Neural cell (in vitro differentiated cells): Measurements from ENCODE around the gene ATP5PD. TPM values are rescaled to one million over a fixed set of nuclear protein-coding genes. Genes with fewer than 3 reads are reported as not detected.
A peak's percentile ranks its signal among the peaks of the same experiment; 100 is the strongest.

ENCODE experiments used
- H2AFZ ChIP-seq: fragments of 200-600, 300-800 bp; sonication (generic), shearing (Covaris generic); 2 replicates; pipeline ENCODE4 v1.6.0; 2014; ENCODE audit warnings: low read depth, mild to moderate bottlenecking, antibody characterized with exemption, low read length, moderate library complexity
- H3F3A ChIP-seq: fragments of 200-600 bp; shearing (Covaris generic); 2 replicates; pipeline ENCODE4 v1.6.1; 2016; ENCODE audit warnings: mild to moderate bottlenecking, moderate library complexity, mixed read lengths, antibody characterized with exemption, low read length; ENCODE audit not compliant: insufficient read depth, poor library complexity, severe bottlenecking
- H3K27ac ChIP-seq: fragments of 200-600, 300-800 bp; sonication (generic), shearing (Covaris generic); 2 replicates; pipeline ENCODE4 v1.5.1; 2014; ENCODE audit warnings: mild to moderate bottlenecking, low read length, moderate library complexity
- H3K27me3 ChIP-seq: fragments of 300-800, 200-600 bp; sonication (generic), shearing (Covaris generic); 2 replicates; pipeline ENCODE4 v1.6.0; 2014; ENCODE audit warnings: mild to moderate bottlenecking, low read depth, low read length, moderate library complexity; ENCODE audit not compliant: insufficient read depth
- H3K36me3 ChIP-seq: fragments of 300-800, 200-600 bp; sonication (generic), shearing (Covaris generic); 2 replicates; pipeline ENCODE4 v1.5.1; 2014; ENCODE audit warnings: mild to moderate bottlenecking, antibody characterized with exemption, low read length, moderate library complexity; ENCODE audit not compliant: insufficient read depth
- H3K4me2 ChIP-seq: fragments of 300-800, 200-600 bp; sonication (generic), shearing (Covaris generic); 2 replicates; pipeline ENCODE4 v1.6.0; 2014; ENCODE audit warnings: mild to moderate bottlenecking, low read length
- H3K4me3 ChIP-seq: fragments of 300-800, 200-600 bp; sonication (generic), shearing (Covaris generic); 2 replicates; pipeline ENCODE4 v1.5.1; 2014; ENCODE audit warnings: mild to moderate bottlenecking, low read length, moderate library complexity
- H3K79me2 ChIP-seq: fragments of 200-600 bp; shearing (Covaris generic); replicated peaks from 2 replicates; pipeline ENCODE4 v1.6.0; 2014; ENCODE audit warnings: mild to moderate bottlenecking, low read length, moderate library complexity; ENCODE audit not compliant: insufficient read depth
- H3K9ac ChIP-seq: fragments of 300-800, 200-600 bp; sonication (generic), shearing (Covaris generic); 2 replicates; pipeline ENCODE4 v1.6.1; 2016; ENCODE audit warnings: mild to moderate bottlenecking, low read length, mixed read lengths
- H3K9me2 ChIP-seq: fragments of 200-600 bp; shearing (Covaris generic); 2 replicates; pipeline ENCODE4 v1.6.1; 2016; ENCODE audit warnings: mild to moderate bottlenecking, low read length, mixed read lengths; ENCODE audit not compliant: insufficient read depth
- H3K9me3 ChIP-seq: fragments of 200-600, 300-800 bp; sonication (generic), shearing (Covaris generic); 2 replicates; pipeline ENCODE4 v1.6.1; 2016; ENCODE audit warnings: mild to moderate bottlenecking, mixed run types, low read length, moderate library complexity, mixed read lengths
- H4K20me1 ChIP-seq: fragments of 200-600 bp; shearing (Covaris generic); 2 replicates; pipeline ENCODE4 v1.6.1; 2016; ENCODE audit warnings: mild to moderate bottlenecking, mixed run types; ENCODE audit not compliant: insufficient read depth
- EP300 ChIP-seq: fragments of 450-650 bp; conservative IDR thresholded peaks from 2 replicates; pipeline ENCODE4 v1.6.1; 2014; ENCODE audit warnings: antibody characterized with exemption, mild to moderate bottlenecking, moderate library complexity; ENCODE audit not compliant: poor library complexity, severe bottlenecking
- EZH2 ChIP-seq: fragments of 200-600, 300-800 bp; shearing (Covaris generic), sonication (generic); IDR thresholded peaks from 2 replicates; pipeline ENCODE4 v1.6.1; 2014; ENCODE audit warnings: antibody characterized with exemption, low read length, borderline replicate concordance, mild to moderate bottlenecking; ENCODE audit not compliant: insufficient read depth, poor library complexity, severe bottlenecking
- MXI1 ChIP-seq: fragments of 450-650 bp; conservative IDR thresholded peaks from 2 replicates; pipeline ENCODE4 v1.6.1; 2014; ENCODE audit warnings: antibody characterized with exemption, mild to moderate bottlenecking; ENCODE audit not compliant: poor library complexity, severe bottlenecking
- POLR2AphosphoS5 ChIP-seq: IDR thresholded peaks from 2 replicates; pipeline ENCODE4 v1.6.1; 2012
- RAD21 ChIP-seq: fragments of 450-650 bp; conservative IDR thresholded peaks from 2 replicates; pipeline ENCODE4 v1.6.1; 2014; ENCODE audit warnings: antibody characterized with exemption, mild to moderate bottlenecking, moderate library complexity
- SMC3 ChIP-seq: fragments of 450-650 bp; conservative IDR thresholded peaks from 2 replicates; pipeline ENCODE4 v1.6.1; 2014; ENCODE audit warnings: antibody characterized with exemption, mild to moderate bottlenecking, moderate library complexity; ENCODE audit not compliant: poor library complexity
- TAF1 ChIP-seq: IDR thresholded peaks from 2 replicates; pipeline ENCODE4 v1.6.1; 2012; ENCODE audit warnings: low read depth
- polyA plus RNA-seq: library from polyadenylated mRNA; depleted of rRNA; stranded (reverse); fragments of >200 nt; gene quantifications from 2 replicates; pipeline ENCODE4 v1.2.3, GENCODE V29; 2014
- TF ChIP-seq, protein P1 (sequence below): fragments of 450-650 bp; IDR thresholded peaks from 2 replicates; pipeline ENCODE4 v1.5.1; 2014; ENCODE audit warnings: antibody characterized with exemption, mild to moderate bottlenecking, moderate library complexity; ENCODE audit not compliant: poor library complexity, severe bottlenecking
- TF ChIP-seq, protein P2 (sequence below): IDR thresholded peaks from 2 replicates; pipeline ENCODE4 v1.6.1; 2012; ENCODE audit warnings: borderline replicate concordance

Gene ATP5PD
- polyA plus RNA-seq, 1 donor from 2014 or later = 517 TPM

DNA sequence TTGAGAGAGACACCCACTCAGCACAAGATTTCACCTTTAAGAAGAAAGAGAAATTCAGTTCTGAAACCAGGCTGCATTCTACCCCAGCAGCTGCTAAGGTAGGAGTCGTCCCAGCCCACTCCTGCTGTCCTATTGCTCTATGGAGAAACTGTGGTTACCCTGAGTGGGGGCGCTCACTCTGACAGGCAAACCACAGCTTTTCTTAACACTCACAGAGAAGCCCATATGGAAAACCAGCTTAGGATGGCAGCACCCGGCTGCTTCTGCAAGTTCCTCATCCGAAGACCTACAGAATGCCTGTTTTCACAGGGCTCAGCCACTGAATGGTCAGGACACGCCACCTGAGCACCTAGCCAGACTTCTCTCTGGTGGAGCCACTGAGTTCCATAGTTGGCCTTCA lies 7.5 kb downstream of the ATP5PD start:
- Histone ChIP-seq H3K27me3 (no peaks in the 10 kb centered on the region), H3K9ac (no peak overlapping the region), H3K79me2 (no peaks in the 10 kb centered on the region), H3K4me3 (no peak overlapping the region), H3F3A (no peaks in the 10 kb centered on the region), H3K4me2 (no peak overlapping the region), H4K20me1 (no peaks in the 10 kb centered on the region), H3K36me3 (peaks cover 6% of the 10 kb centered on the region), H3K27ac (no peak overlapping the region), H2AFZ (no peak overlapping the region), H3K9me3 (no peaks in the 10 kb centered on the region), H3K9me2 (no peaks in the 10 kb centered on the region)
- TF ChIP-seq SMC3 (no peak), EZH2 (no peak)

DNA sequence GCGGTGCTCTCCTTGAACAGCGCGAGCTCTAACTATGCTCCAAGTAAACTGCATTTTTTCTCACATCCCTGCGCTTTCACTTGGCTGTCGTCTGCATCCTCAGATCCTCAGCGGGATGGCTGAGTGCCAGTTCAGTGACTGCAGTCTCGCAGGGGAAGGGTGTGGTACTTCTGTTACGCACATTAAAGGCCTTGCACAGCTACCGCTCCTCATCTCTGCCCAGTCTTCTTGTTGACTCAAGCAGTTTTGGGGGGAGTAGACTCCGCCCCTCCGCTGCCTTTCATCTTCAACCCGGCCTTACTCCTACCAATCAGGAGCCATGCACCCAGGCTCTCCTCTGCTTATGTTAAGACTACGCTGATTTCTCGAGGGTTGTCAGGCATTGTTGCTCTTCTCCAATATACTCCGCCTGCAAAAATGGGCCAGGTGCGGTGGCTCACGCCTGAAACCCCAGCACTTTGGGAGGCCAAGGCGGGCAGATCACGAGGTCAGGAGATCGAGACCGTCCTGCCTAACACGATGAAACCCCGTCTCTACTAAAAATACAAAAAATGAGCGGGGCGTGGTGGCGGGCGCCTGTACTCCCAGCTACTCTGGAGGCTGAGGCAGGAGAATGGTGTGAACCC lies 10.0 kb downstream of the ATP5PD start:
- H3K9ac ChIP-seq = no peak overlapping the region
- peaks cover 6% of the 10 kb centered on the region for H3K36me3 ChIP-seq
- H3K4me3 ChIP-seq = no peak overlapping the region

DNA sequence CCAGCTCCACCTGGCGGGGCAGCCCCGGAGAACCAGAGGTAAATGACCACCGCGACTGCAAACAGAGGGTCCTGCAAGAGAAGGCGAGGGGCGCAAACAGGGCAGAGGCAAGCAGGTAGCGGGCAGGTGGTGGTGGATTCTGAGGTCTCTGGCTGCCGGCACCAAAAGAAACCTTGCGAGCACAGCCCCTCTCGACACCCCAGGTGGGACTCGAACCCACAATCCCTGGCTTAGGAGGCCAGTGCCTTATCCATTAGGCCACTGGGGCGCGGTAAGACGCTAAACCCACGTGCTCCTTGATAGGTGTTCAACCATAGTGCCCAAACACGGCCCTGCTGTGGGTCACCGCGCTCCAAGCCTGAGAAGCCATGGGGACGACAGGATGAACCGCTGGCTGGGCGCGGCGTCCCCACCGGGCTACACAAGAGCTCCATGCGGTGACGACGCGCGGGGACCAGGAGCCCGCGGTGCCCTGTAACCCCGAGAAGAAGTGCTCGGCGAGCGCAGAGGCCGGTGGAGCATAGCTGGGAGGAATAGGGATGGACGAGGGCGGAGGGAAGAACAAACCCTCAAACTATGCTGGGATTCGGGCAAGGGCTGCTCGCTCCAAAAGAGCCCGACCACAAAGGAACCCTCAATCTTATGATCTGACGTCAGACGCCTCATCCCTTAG lies 12.4 kb downstream of the ATP5PD start:
- H3K4me2 ChIP-seq = peak overlapping the region; percentile 53
- no peaks in the 10 kb centered on the region for H3K27me3 ChIP-seq
- TF ChIP-seq EP300 = no peak
- TF ChIP-seq POLR2AphosphoS5 = peak; percentile 20
- no peak for TF ChIP-seq EZH2
- peak; percentile 82 for TF ChIP-seq MXI1
- TF ChIP-seq, protein P1, sequence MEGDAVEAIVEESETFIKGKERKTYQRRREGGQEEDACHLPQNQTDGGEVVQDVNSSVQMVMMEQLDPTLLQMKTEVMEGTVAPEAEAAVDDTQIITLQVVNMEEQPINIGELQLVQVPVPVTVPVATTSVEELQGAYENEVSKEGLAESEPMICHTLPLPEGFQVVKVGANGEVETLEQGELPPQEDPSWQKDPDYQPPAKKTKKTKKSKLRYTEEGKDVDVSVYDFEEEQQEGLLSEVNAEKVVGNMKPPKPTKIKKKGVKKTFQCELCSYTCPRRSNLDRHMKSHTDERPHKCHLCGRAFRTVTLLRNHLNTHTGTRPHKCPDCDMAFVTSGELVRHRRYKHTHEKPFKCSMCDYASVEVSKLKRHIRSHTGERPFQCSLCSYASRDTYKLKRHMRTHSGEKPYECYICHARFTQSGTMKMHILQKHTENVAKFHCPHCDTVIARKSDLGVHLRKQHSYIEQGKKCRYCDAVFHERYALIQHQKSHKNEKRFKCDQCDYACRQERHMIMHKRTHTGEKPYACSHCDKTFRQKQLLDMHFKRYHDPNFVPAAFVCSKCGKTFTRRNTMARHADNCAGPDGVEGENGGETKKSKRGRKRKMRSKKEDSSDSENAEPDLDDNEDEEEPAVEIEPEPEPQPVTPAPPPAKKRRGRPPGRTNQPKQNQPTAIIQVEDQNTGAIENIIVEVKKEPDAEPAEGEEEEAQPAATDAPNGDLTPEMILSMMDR = peak; percentile 60
- peak; percentile 8 for TF ChIP-seq TAF1
- TF ChIP-seq SMC3 = peak; percentile 44
- TF ChIP-seq RAD21 = no peak
- TF ChIP-seq, protein P2, sequence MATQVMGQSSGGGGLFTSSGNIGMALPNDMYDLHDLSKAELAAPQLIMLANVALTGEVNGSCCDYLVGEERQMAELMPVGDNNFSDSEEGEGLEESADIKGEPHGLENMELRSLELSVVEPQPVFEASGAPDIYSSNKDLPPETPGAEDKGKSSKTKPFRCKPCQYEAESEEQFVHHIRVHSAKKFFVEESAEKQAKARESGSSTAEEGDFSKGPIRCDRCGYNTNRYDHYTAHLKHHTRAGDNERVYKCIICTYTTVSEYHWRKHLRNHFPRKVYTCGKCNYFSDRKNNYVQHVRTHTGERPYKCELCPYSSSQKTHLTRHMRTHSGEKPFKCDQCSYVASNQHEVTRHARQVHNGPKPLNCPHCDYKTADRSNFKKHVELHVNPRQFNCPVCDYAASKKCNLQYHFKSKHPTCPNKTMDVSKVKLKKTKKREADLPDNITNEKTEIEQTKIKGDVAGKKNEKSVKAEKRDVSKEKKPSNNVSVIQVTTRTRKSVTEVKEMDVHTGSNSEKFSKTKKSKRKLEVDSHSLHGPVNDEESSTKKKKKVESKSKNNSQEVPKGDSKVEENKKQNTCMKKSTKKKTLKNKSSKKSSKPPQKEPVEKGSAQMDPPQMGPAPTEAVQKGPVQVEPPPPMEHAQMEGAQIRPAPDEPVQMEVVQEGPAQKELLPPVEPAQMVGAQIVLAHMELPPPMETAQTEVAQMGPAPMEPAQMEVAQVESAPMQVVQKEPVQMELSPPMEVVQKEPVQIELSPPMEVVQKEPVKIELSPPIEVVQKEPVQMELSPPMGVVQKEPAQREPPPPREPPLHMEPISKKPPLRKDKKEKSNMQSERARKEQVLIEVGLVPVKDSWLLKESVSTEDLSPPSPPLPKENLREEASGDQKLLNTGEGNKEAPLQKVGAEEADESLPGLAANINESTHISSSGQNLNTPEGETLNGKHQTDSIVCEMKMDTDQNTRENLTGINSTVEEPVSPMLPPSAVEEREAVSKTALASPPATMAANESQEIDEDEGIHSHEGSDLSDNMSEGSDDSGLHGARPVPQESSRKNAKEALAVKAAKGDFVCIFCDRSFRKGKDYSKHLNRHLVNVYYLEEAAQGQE = peak; percentile 9
- H3K9ac ChIP-seq = peak overlapping the region; percentile 96
- H3K36me3 ChIP-seq = no peaks in the 10 kb centered on the region
- H3K9me2 ChIP-seq = no peaks in the 10 kb centered on the region
- peak overlapping the region; percentile 77 for H2AFZ ChIP-seq
- no peaks in the 10 kb centered on the region for H4K20me1 ChIP-seq
- peak overlapping the region; percentile 95 for H3K27ac ChIP-seq
- peak overlapping the region; percentile 81 for H3K4me3 ChIP-seq
- no peaks in the 10 kb centered on the region for H3K79me2 ChIP-seq
- H3F3A ChIP-seq = no peaks in the 10 kb centered on the region
- peaks cover 6% of the 10 kb centered on the region for H3K9me3 ChIP-seq

More for the DNA sequence above, 10.0 kb downstream of the ATP5PD start:
- Histone ChIP-seq H4K20me1 (no peaks in the 10 kb centered on the region), H3K27ac (no peak overlapping the region), H3K4me2 (no peak overlapping the region), H2AFZ (no peak overlapping the region), H3K27me3 (no peaks in the 10 kb centered on the region), H3K9me2 (no peaks in the 10 kb centered on the region), H3K79me2 (no peaks in the 10 kb centered on the region), H3F3A (no peaks in the 10 kb centered on the region), H3K9me3 (no peaks in the 10 kb centered on the region)
- no peak for TF ChIP-seq EZH2
- TF ChIP-seq, protein P2 = no peak
